GM23338 (cell line): ENCODE measurements around the gene PSMD13. TPM values are rescaled to one million over a fixed set of nuclear protein-coding genes. Genes with fewer than 3 reads are reported as not detected.

Source experiments
- ATAC-seq: fragments of 200-7000 bp; cut with Tn5 transposase; 3 replicates; pipeline ENCODE4 v1.9.1; 2020
- DNase-seq: peaks from one replicate; pipeline ENCODE4 v3.0.0-alpha.2; 2015; ENCODE audit warnings: low spot score
- H2AFZ ChIP-seq: fragments of 200-600 bp; sonication (generic); 2 replicates; pipeline ENCODE4 v1.8.0; 2016; ENCODE audit warnings: antibody characterized with exemption, mild to moderate bottlenecking, moderate library complexity
- H3F3A ChIP-seq: fragments of 200-600 bp; sonication (generic); replicated peaks from 2 replicates; pipeline ENCODE4 v1.8.0; 2017; ENCODE audit warnings: antibody characterized with exemption, mixed run types, low read depth
- H3K27ac ChIP-seq: fragments of 200-600 bp; sonication (generic); 2 replicates; pipeline ENCODE4 v1.6.1; 2016; ENCODE audit warnings: low read depth
- H3K27me3 ChIP-seq: fragments of 200-600 bp; sonication (generic); 2 replicates; pipeline ENCODE4 v1.8.0; 2016; ENCODE audit warnings: mild to moderate bottlenecking, mixed run types, moderate library complexity; ENCODE audit not compliant: insufficient read depth
- H3K36me3 ChIP-seq: fragments of 200-600 bp; sonication (generic); 2 replicates; pipeline ENCODE4 v1.8.0; 2016; ENCODE audit warnings: mild to moderate bottlenecking; ENCODE audit not compliant: insufficient read depth
- H3K4me1 ChIP-seq: fragments of 200-600 bp; sonication (generic); 2 replicates; pipeline ENCODE4 v1.8.0; 2016; ENCODE audit warnings: mild to moderate bottlenecking, moderate library complexity; ENCODE audit not compliant: insufficient read depth
- H3K4me2 ChIP-seq: fragments of 200-600 bp; sonication (generic); 2 replicates; pipeline ENCODE4 v1.7.1; 2017; ENCODE audit warnings: mixed run types
- H3K4me3 ChIP-seq: fragments of 200-600 bp; sonication (generic); 2 replicates; pipeline ENCODE4 v1.6.1; 2016; ENCODE audit warnings: mixed run types
- H3K79me2 ChIP-seq: fragments of 200-600 bp; sonication (generic); replicated peaks from 2 replicates; pipeline ENCODE4 v1.8.0; 2017; ENCODE audit warnings: mild to moderate bottlenecking; ENCODE audit not compliant: insufficient read depth
- H3K9me2 ChIP-seq: fragments of 200-600 bp; sonication (generic); 2 replicates; pipeline ENCODE4 v1.8.0; 2017; ENCODE audit not compliant: insufficient read depth
- H4K20me1 ChIP-seq: fragments of 200-600 bp; sonication (generic); replicated peaks from 2 replicates; pipeline ENCODE4 v1.8.0; 2017; ENCODE audit warnings: mild to moderate bottlenecking; ENCODE audit not compliant: insufficient read depth
- H3K27ac Mint-ChIP-seq: 2 replicates; pipeline ENCODE4 v1.8.0; 2020; ENCODE audit warnings: inconsistent platforms, mild to moderate bottlenecking, moderate library complexity, mixed read lengths
- H3K27me3 Mint-ChIP-seq: 3 replicates; pipeline ENCODE4 v1.8.0; 2022; ENCODE audit warnings: low read depth, mild to moderate bottlenecking, moderate library complexity, mixed read lengths, inconsistent platforms; ENCODE audit not compliant: insufficient read depth, poor library complexity
- H3K36me3 Mint-ChIP-seq: 3 replicates; pipeline ENCODE4 v1.8.0; 2021; ENCODE audit warnings: low read depth, mild to moderate bottlenecking, inconsistent platforms, moderate library complexity, mixed read lengths
- H3K4me1 Mint-ChIP-seq: 3 replicates; pipeline ENCODE4 v1.8.0; 2020; ENCODE audit warnings: mild to moderate bottlenecking, inconsistent platforms, mixed read lengths
- H3K4me3 Mint-ChIP-seq: 3 replicates; pipeline ENCODE4 v1.8.0; 2021; ENCODE audit warnings: moderate library complexity, mild to moderate bottlenecking, inconsistent platforms, mixed read lengths
- H3K9me3 Mint-ChIP-seq: 3 replicates; pipeline ENCODE4 v1.8.0; 2020; ENCODE audit warnings: moderate library complexity, mild to moderate bottlenecking, inconsistent platforms, mixed read lengths
- CREB1 ChIP-seq: fragments of 250-450 bp; sonication (Bioruptor Pico); IDR thresholded peaks from 2 replicates; pipeline ENCODE4 v1.5.0; 2020; ENCODE audit warnings: low read depth, mild to moderate bottlenecking, moderate library complexity
- EZH2 ChIP-seq: fragments of 200-600 bp; sonication (generic); IDR thresholded peaks from one replicate; pipeline ENCODE4 v1.8.0; 2017; ENCODE audit warnings: antibody characterized with exemption, mild to moderate bottlenecking, low read depth; ENCODE audit not compliant: unreplicated experiment
- EZH2phosphoT487 ChIP-seq: fragments of 200-600 bp; sonication (generic); IDR thresholded peaks from one replicate; pipeline ENCODE4 v1.8.1; 2018; ENCODE audit warnings: antibody characterized with exemption; ENCODE audit not compliant: unreplicated experiment
- JUNB ChIP-seq: IDR thresholded peaks from one replicate; pipeline ENCODE4 v1.6.1; 2016; ENCODE audit warnings: antibody characterized with exemption; ENCODE audit not compliant: unreplicated experiment
- NANOG ChIP-seq: IDR thresholded peaks from 2 replicates; pipeline ENCODE4 v1.6.1; 2016; ENCODE audit warnings: antibody characterized with exemption, borderline replicate concordance
- POLR2AphosphoS5 ChIP-seq: IDR thresholded peaks from 2 replicates; pipeline ENCODE4 v1.6.1; 2016; ENCODE audit warnings: antibody characterized with exemption, low read depth
- STAT1 ChIP-seq: IDR thresholded peaks from one replicate; pipeline ENCODE4 v1.6.1; 2016; ENCODE audit warnings: antibody characterized with exemption; ENCODE audit not compliant: unreplicated experiment
- ZNF114 ChIP-seq: fragments of 250-450 bp; sonication (Bioruptor Pico); IDR thresholded peaks from 2 replicates; pipeline ENCODE4 v1.5.0; 2020; ENCODE audit warnings: mild to moderate bottlenecking, moderate library complexity
- ZNF331 ChIP-seq: fragments of 250-450 bp; sonication (Bioruptor Pico); IDR thresholded peaks from 2 replicates; pipeline ENCODE4 v1.5.0; 2020; ENCODE audit warnings: low read depth, mild to moderate bottlenecking, moderate library complexity
- polyA plus RNA-seq: library from polyadenylated mRNA; unstranded; fragments of >200 nt; fragmentation: Nextera tagmentation; extraction: Ambion mirVana; gene quantifications from 2 replicates; pipeline ENCODE4 v1.2.1, GENCODE V29; 2016
- total RNA-seq: library from RNA; depleted of rRNA; stranded (reverse); fragments of >200 nt; shearing (Covaris generic); gene quantifications from 2 replicates; pipeline ENCODE4 v1.2.3, GENCODE V29; 2014
- TF ChIP-seq, protein P1 (sequence below), 2 experiments: fragments of 200-600 bp in 1 of 2; sonication (generic) in 1 of 2; conservative IDR thresholded peaks; 2 replicates each; pipeline versions ENCODE4 v1.5.1 to v1.6.1; 2016 to 2017; ENCODE audit warnings: antibody characterized with exemption in 2 of 2, low read depth in 2 of 2, mild to moderate bottlenecking in 2 of 2, moderate library complexity in 1 of 2
- TF ChIP-seq, protein P2 (sequence below): IDR thresholded peaks from 2 replicates; pipeline ENCODE4 v1.6.1; 2016; ENCODE audit warnings: antibody characterized with exemption
- TF ChIP-seq, protein P3 (sequence below): fragments of 250-450 bp; sonication (Bioruptor Pico); IDR thresholded peaks from 2 replicates; pipeline ENCODE4 v1.5.0; 2020; ENCODE audit warnings: mild to moderate bottlenecking, moderate library complexity
- TF ChIP-seq, protein P4 (sequence below): IDR thresholded peaks from one replicate; pipeline ENCODE4 v1.6.1; 2018; ENCODE audit warnings: antibody characterized with exemption; ENCODE audit not compliant: unreplicated experiment

PSMD13 gene
- total and polyA plus RNA-seq, 2 experiments from 2014 or later: 111 to 114 TPM

DNA sequence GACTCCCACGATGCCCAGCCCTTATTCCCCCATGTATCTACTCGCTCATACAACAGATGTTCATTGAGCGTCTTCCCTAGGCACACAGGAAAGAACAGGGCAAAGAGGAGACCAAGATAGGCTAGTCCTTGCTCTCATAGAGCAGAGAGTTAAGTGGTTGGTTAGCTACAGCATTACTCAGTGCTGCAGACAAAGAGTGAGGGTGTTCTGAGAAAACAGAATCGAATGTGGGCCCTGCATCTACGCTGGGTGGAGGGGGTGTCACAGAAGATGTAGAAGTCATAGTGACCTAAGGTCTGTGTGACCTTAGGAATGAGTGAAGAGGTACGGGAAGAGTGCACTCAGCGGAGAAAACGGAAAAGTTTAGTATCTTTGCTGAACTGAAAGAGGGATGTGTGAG is 12.3 kb downstream of the PSMD13 start:
- TF ChIP-seq EZH2 (no peak), STAT1 (no peak), POLR2AphosphoS5 (no peak), ZNF331 (CRISPR knock-in tag) (no peak), CREB1 (CRISPR knock-in tag) (no peak), ZNF114 (CRISPR knock-in tag) (no peak), JUNB (no peak), EZH2phosphoT487 (no peak), NANOG (no peak)
- TF ChIP-seq, protein P1, sequence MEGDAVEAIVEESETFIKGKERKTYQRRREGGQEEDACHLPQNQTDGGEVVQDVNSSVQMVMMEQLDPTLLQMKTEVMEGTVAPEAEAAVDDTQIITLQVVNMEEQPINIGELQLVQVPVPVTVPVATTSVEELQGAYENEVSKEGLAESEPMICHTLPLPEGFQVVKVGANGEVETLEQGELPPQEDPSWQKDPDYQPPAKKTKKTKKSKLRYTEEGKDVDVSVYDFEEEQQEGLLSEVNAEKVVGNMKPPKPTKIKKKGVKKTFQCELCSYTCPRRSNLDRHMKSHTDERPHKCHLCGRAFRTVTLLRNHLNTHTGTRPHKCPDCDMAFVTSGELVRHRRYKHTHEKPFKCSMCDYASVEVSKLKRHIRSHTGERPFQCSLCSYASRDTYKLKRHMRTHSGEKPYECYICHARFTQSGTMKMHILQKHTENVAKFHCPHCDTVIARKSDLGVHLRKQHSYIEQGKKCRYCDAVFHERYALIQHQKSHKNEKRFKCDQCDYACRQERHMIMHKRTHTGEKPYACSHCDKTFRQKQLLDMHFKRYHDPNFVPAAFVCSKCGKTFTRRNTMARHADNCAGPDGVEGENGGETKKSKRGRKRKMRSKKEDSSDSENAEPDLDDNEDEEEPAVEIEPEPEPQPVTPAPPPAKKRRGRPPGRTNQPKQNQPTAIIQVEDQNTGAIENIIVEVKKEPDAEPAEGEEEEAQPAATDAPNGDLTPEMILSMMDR (conservative IDR thresholded peaks at IDR 0.05; ENCODE audit: low read depth in 2 of 2): no peak
- TF ChIP-seq, protein P2, sequence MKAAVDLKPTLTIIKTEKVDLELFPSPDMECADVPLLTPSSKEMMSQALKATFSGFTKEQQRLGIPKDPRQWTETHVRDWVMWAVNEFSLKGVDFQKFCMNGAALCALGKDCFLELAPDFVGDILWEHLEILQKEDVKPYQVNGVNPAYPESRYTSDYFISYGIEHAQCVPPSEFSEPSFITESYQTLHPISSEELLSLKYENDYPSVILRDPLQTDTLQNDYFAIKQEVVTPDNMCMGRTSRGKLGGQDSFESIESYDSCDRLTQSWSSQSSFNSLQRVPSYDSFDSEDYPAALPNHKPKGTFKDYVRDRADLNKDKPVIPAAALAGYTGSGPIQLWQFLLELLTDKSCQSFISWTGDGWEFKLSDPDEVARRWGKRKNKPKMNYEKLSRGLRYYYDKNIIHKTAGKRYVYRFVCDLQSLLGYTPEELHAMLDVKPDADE: no peak
- TF ChIP-seq, protein P3, sequence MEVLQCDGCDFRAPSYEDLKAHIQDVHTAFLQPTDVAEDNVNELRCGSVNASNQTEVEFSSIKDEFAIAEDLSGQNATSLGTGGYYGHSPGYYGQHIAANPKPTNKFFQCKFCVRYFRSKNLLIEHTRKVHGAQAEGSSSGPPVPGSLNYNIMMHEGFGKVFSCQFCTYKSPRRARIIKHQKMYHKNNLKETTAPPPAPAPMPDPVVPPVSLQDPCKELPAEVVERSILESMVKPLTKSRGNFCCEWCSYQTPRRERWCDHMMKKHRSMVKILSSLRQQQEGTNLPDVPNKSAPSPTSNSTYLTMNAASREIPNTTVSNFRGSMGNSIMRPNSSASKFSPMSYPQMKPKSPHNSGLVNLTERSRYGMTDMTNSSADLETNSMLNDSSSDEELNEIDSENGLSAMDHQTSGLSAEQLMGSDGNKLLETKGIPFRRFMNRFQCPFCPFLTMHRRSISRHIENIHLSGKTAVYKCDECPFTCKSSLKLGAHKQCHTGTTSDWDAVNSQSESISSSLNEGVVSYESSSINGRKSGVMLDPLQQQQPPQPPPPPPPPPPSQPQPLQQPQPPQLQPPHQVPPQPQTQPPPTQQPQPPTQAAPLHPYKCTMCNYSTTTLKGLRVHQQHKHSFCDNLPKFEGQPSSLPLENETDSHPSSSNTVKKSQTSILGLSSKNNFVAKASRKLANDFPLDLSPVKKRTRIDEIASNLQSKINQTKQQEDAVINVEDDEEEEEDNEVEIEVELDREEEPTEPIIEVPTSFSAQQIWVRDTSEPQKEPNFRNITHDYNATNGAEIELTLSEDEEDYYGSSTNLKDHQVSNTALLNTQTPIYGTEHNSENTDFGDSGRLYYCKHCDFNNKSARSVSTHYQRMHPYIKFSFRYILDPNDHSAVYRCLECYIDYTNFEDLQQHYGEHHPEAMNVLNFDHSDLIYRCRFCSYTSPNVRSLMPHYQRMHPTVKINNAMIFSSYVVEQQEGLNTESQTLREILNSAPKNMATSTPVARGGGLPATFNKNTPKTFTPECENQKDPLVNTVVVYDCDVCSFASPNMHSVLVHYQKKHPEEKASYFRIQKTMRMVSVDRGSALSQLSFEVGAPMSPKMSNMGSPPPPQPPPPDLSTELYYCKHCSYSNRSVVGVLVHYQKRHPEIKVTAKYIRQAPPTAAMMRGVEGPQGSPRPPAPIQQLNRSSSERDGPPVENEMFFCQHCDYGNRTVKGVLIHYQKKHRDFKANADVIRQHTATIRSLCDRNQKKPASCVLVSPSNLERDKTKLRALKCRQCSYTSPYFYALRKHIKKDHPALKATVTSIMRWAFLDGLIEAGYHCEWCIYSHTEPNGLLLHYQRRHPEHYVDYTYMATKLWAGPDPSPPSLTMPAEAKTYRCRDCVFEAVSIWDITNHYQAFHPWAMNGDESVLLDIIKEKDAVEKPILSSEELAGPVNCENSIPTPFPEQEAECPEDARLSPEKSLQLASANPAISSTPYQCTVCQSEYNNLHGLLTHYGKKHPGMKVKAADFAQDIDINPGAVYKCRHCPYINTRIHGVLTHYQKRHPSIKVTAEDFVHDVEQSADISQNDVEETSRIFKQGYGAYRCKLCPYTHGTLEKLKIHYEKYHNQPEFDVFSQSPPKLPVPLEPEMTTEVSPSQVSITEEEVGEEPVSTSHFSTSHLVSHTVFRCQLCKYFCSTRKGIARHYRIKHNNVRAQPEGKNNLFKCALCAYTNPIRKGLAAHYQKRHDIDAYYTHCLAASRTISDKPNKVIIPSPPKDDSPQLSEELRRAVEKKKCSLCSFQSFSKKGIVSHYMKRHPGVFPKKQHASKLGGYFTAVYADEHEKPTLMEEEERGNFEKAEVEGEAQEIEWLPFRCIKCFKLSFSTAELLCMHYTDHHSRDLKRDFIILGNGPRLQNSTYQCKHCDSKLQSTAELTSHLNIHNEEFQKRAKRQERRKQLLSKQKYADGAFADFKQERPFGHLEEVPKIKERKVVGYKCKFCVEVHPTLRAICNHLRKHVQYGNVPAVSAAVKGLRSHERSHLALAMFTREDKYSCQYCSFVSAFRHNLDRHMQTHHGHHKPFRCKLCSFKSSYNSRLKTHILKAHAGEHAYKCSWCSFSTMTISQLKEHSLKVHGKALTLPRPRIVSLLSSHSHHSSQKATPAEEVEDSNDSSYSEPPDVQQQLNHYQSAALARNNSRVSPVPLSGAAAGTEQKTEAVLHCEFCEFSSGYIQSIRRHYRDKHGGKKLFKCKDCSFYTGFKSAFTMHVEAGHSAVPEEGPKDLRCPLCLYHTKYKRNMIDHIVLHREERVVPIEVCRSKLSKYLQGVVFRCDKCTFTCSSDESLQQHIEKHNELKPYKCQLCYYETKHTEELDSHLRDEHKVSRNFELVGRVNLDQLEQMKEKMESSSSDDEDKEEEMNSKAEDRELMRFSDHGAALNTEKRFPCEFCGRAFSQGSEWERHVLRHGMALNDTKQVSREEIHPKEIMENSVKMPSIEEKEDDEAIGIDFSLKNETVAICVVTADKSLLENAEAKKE (CRISPR knock-in tag): no peak
- TF ChIP-seq, protein P4, sequence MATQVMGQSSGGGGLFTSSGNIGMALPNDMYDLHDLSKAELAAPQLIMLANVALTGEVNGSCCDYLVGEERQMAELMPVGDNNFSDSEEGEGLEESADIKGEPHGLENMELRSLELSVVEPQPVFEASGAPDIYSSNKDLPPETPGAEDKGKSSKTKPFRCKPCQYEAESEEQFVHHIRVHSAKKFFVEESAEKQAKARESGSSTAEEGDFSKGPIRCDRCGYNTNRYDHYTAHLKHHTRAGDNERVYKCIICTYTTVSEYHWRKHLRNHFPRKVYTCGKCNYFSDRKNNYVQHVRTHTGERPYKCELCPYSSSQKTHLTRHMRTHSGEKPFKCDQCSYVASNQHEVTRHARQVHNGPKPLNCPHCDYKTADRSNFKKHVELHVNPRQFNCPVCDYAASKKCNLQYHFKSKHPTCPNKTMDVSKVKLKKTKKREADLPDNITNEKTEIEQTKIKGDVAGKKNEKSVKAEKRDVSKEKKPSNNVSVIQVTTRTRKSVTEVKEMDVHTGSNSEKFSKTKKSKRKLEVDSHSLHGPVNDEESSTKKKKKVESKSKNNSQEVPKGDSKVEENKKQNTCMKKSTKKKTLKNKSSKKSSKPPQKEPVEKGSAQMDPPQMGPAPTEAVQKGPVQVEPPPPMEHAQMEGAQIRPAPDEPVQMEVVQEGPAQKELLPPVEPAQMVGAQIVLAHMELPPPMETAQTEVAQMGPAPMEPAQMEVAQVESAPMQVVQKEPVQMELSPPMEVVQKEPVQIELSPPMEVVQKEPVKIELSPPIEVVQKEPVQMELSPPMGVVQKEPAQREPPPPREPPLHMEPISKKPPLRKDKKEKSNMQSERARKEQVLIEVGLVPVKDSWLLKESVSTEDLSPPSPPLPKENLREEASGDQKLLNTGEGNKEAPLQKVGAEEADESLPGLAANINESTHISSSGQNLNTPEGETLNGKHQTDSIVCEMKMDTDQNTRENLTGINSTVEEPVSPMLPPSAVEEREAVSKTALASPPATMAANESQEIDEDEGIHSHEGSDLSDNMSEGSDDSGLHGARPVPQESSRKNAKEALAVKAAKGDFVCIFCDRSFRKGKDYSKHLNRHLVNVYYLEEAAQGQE: no peak
- H3K4me1 Mint-ChIP-seq: no peaks in the 10 kb centered on the region; the same call in none of the 3 replicates

More for the DNA sequence above, 12.3 kb downstream of the PSMD13 start:
- Histone ChIP-seq H3K9me2 (no peaks in the 10 kb centered on the region), H4K20me1 (no peaks in the 10 kb centered on the region; the same call in 1 of the 2 replicates), H3F3A (peaks cover 19% of the 10 kb centered on the region), H2AFZ (no peak overlapping the region), H3K4me3 (no peak overlapping the region), H3K27me3 (no peaks in the 10 kb centered on the region), H3K4me1 (no peaks in the 10 kb centered on the region), H3K36me3 (peaks cover 44% of the 10 kb centered on the region), H3K27ac (no peak overlapping the region), H3K79me2 (no peaks in the 10 kb centered on the region), H3K4me2 (no peak overlapping the region)
- no peak overlapping the region for H3K4me3 Mint-ChIP-seq
- no peaks in the 10 kb centered on the region for H3K9me3 Mint-ChIP-seq
- H3K27me3 Mint-ChIP-seq: peaks cover 1% of the 10 kb centered on the region
- ATAC-seq (no peak), DNase-seq (no peak)
- no peak overlapping the region for H3K27ac Mint-ChIP-seq
- peaks cover 84% of the 10 kb centered on the region for H3K36me3 Mint-ChIP-seq
